NCI-H748 (cell line): ENCODE measurements around the gene METRNL.
A peak's percentile ranks its signal among the peaks of the same experiment; 100 is the strongest.

Source experiments
- DNase-seq: peaks from one replicate; lab custom pipeline; 2025; ENCODE audit not compliant: unreplicated experiment; lab: John Stamatoyannopoulos, UW

METRNL gene

DNA sequence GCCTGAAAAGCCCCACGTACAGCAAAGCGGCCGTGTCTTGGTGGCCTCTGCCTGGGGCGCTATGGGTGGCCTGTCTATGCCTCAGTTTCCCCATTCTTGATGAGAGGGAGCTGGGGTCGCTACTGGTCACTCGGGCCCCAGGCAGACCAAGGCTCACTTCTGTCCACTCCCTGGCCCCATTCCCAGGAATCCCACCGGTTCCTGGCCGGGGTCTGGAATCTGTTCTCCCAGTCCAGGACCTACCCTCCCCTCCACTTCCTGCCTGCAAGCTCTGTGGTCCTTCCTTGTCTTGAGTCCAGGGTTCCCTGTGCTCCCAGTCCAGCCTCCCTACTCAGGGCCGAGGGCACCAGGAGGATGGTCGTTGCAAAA lies 24.5 kb downstream of the METRNL start:
- DNase-seq: no peak

DNA sequence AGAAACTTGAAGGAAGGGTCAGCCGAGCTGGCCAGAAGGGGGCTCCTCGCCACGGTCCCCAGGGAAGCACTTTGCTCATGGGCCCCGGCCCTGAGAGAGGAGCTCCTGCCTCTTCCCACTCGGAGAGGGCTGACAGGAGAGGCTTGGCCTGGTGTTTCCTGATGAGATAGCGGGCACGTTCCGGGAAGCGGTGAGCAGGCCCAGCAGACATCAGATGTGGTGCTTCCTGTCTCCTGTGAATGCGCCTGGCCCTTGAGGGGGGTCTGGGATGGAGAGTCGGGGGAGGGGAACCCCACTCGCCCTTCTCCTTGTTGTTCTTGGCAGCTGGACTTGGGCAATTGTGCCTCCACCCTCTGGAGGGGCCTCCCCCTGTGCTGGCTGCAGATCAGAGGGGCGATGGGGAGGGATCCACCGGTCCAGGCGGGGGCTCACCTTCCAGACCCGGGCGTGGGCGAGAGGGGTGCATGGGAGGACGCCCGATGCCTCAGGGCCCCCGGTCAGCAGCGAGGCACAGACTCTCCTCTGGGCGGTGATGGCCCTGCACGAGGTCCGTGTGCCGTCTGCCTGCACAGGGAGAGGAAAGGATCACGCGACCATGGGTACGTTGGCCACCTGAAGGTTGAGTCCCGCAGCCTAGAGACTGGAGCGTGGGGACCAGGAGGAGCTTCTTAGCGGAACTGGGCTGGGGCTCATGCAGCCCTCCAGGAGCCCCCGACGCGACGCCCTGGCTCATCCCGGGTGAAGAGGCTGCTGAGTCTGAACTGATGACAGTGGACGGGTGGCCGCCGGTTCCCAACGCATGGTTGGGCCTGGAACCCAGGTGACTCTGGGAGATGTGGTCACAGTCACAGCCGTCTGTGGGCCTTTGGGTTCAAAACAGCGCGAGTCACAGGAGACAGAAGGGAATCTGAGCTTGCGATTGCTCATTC lies 25.4 kb downstream of the METRNL start:
- no peak for DNase-seq

GRCh38 chr17:83105512-83105911 lies 26.1 kb downstream of the METRNL start:
- DNase-seq: no peak

DNA sequence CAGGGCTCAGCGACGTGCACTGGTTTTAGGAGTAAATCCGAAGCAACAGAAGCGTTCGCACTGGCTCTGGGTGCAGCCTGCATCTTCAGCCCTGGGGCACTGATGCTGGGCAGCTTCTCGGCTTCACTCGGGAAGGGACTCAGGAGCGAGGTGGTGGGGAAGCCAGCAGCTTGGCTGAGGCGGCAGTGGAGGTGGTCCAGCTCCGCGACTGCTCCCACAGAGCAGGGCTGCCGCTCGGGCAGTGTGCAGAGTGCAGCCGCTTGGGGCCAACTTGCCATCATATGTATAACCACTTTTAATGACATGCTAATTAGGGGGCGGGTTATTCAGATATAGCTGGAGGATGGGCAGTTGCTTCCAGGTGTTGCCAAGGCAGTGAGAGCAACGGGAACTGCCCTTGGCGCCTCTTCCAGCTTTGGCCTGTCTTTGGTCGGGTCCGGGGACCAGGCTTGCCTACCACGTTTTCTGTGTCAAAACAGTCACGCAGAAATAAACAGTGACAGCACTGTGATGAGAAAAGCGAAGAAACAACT lies 26.7 kb downstream of the METRNL start:
- DNase-seq: no peak

GRCh38 chr17:83106913-83107655 lies 27.7 kb downstream of the METRNL start:
- no peak for DNase-seq

DNA sequence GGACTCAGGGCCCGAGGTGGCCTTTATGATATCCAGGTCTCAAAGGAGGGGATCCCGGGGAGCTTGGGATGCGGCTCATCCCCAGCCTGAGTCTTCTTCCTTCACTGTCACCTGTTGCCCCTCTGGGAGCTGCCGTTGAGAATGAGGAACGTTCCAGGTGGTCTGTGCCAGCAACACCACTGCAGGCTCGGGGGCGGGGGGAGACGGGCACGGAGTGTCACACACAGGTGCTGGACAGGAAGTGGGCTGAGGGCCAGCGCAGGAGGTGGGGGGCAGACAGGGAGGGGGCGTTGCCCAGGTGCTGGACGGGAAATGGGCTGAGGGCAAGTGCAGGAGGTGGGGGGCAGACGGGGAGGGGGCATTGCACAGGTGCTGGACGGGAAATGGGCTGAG lies 28.2 kb downstream of the METRNL start:
- peak; percentile 41 for DNase-seq

- no peak for DNase-seq
Measured at GRCh38 chr17:83108709-83109108, 29.3 kb downstream of the METRNL start.

DNA sequence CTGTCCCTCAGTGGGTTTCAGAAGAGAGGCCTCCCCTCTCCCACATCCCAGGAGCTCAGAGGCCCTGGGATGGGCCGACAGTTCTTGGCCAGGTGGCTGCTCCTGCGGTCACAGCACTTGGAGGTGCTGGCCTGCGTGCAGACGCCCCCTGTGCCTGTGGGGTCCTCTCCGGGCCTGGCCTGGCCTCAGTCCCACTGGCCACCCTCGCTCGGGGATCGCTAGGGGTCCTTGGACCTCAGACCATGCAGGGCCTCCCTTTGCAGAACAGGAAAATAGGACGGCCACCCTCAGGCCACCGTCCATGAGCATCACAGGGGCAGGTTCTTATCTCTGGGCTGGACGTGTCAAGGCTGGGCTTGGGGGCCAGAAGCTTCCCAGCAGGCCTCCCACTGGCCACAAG lies 30.0 kb downstream of the METRNL start:
- no peak for DNase-seq

DNA sequence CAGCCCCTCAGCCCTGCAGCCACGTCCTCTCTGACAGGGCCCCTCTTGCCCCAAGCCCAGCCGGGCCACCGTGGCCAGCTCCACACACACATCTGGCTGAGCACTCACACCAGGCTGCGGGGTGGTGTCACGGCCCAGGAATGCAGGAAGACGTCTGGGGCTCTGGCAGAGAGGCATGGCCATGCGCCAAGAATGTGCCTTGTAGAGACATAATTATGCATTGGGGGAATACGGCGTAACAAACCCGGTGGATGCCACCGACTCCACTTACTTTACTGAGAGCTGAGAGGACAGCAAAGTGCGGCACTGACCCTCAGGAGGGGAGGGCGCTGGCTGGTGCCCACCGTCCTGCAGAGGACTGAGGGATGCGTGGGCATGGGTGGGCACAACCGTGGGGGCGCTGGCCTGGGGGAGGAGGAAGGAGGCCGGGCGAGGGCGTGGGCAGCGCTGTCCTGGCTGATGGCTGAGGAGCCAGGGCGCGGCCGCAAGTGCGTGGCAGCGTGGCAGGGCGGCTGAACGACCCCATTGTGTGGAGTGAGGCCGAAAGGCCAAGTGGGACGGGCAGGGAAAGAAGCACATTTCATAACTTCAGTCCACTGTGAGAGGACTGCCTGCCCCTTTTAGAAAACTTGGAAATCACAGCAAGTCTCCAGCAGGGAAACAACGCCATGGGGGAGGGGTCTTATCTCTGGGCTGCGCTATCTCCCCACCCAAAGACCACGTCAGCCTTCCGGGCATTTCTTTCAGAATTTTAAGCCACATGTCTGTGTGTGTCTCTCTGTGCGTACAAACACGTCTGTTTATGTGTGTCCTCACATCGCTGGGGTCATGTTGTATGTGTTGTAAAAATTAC lies 30.6 kb downstream of the METRNL start:
- DNase-seq: no peak

DNA sequence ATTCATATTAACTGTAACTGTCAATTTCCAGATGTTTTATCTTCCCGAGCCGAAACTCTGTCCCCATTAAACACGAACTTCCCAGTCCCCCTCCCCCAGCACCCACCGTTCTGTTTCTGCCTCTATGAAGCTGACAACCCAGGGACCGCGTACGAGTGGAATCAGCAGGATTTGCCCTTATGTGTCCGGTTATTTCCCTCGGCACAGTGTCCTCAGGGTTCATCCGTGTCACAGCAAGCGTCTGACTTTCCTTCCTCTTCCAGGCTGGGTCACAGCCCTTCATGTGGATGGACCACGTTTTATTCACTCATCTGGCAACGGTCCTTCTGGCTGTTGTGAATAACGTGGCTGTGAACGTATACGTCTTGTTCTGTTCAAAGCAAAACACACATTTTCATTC lies 31.3 kb downstream of the METRNL start:
- no peak for DNase-seq

- DNase-seq: no peak
Measured at GRCh38 chr17:83111516-83112282, 32.3 kb downstream of the METRNL start.

DNA sequence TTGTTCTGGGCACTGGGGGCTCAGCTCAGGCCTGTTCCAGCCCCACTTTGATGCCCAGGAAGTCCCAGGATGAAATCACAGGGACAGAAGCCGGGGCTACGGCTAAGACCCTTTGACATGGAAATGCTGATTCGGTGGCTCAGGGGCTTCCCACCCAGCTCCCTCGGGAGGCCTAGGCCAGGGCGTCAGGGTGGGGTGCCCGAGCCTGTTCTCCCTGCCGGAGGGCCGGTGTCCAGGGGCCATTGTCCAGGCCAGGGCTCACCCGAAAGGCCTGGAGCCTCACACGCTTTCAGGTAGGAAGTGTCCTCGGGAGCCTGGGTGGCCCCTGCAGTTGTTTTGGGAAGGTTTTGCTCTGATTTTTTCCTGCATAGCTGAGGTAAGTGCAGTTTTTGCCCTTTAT lies 34.0 kb downstream of the METRNL start:
- DNase-seq: no peak

DNA sequence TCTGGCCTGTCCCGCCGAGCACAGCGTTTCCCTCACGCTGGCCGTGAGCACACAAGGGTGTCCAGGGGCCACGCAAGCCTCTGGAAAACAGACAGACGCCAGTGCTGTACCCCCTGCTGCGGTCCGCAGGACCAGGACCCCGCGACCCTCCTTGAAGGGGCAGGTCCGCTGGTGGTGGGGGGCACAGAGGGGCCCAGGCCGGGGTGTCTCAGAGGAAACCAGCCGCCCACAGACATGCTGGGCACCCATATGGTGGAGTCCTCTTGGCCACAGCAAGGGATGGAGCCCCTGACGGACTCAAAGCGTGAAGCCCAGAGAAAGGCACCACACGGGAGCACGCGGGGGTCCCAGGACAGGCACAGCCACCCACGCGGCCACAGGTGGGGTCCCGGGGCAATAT lies 34.4 kb downstream of the METRNL start:
- no peak for DNase-seq

DNA sequence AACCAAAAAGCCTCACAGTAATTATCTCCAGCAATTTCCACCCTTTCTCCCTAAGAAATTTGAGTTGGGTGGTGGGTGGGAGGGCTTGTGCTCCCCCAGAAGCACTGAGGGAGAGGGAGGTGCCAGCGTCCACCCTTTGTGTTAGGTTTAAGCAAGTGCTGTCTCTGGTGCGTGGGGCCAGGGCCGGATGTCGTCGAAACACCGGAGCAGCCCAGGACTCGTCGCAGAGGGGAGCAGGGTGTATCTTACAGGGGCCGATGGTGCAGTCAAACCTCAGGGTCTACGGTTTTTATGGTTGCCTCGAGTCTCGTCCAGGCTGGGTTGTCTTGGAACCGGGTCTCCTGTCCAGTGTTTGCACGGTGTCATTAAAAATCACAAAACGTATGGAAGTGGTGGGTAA lies 35.3 kb downstream of the METRNL start:
- no peak for DNase-seq

- DNase-seq: no peak
Measured at GRCh38 chr17:83115202-83115651, 35.8 kb downstream of the METRNL start.

DNA sequence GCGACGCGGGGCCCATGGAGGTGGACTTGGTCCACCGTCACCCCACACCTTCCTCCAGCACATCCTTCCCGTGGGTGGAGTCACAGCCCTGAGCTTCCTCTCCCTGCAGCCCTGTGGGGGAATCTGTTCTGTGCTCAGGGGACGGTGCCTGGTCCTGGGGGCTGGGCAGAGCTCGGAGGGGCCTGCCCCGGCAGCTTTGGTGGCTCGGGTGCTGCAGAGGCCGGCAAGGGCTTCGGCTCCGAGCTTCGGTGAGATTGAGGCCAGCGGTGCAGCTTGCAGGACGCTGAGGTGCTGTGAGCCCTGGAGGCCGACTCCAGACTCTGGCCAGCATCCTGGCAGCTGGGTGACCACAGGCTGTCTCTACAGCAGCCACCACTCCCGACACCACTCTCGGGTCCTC lies 36.4 kb downstream of the METRNL start:
- no peak for DNase-seq

DNA sequence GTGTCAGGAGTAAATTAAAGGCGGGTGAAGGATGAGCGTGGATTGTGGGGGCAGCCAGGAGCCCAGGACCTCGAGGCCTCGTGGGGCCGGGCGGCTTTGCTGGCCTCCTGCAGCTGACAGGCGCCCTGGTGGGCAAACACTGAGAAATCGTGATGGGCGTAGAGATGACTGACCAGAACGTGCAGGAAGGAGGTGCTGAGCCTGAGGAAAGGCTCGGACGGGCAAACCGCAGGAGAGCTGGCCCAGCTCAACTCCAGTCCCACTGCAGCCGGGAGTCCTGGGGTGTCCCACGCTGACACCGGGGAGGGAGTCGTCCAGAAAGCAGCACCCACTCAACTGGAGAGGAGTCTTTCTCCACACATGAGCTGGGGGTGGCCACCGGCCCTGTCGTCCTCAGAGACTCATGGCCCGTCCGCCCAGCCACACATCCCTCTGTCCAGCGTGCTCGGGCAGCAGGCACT lies 36.9 kb downstream of the METRNL start:
- DNase-seq: no peak

DNA sequence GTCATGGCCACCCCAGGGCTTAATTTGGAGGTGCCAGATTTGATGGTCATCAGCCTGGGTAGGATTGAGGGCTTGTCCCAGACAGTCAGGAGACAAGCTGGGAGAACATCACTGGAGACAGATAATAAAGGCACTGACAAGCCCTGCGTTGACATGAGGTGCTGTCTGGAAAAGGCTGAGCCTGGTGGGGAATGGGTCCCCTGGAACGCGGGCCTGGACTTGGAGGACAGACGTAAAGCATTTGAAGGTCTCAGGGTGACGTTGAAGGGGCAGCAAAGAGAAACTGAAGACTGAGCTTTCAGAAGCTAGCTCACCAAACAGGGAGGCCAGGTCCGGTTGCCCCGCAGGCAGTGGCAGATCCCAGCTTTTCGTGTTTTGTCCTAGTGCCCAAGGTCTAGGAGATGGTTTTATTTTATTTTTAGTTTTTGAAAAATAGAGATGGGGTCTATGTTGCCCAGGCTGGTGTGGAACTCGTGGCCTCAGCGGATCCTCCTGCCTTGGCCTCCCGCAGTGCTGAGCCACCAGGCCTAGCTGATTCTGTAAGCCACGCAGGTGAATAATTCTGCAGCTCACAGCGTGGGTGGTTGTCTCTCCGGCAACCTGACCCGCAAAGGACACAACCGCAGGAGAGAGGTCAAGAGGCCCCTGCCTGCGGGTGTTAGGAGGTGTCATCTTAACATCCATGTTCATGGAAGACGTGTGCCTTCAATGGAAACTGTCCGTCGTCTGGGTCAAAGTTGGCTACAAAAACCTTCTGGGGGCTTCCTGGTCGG lies 37.6 kb downstream of the METRNL start:
- no peak for DNase-seq

DNA sequence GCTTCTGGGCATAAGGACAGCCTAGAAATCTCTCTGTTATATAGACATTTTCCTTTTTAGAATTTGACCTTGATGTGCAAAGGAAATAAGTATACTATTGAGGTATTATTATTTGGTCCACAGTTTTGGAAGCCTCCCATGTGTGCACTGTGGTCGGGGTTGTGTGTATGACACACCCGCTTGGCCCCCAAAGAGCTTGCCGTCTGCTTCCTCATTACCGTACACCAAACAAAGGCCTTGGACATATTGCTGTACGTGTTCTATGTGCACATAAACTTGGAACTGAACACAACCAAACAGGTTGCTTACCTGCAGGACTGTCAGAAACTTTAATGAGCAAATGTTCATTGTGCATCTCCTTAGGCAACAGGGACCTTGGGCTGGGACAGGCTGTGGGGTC lies 38.2 kb downstream of the METRNL start:
- no peak for DNase-seq
